ENCODE data around the gene VSIG10. TPM values are rescaled to one million over a fixed set of nuclear protein-coding genes. Genes with fewer than 3 reads are reported as not detected.

VSIG10 gene
- total and polyA plus RNA-seq, 2 donors (not counting 1 experiment from before 2014, with no cell fraction given): 9.1 to 31.7 TPM

GRCh38 chr12:118122264-118122663 lies 18.5 kb upstream of the VSIG10 start:
- Histone ChIP-seq H3K79me2 (ENCODE audit: control insufficient read depth, insufficient read depth, low read length) (no peaks in the 10 kb centered on the region), H3K27me3 (ENCODE audit: control insufficient read depth, insufficient read depth, low read length) (no peaks in the 10 kb centered on the region), H3K4me2 (ENCODE audit: extremely low read depth, insufficient read depth, low read length) (no peak overlapping the region), H2AFZ (ENCODE audit: low read length) (no peak overlapping the region), H4K20me1 (ENCODE audit: control insufficient read depth, extremely low read depth, insufficient read depth, low read length) (no peaks in the 10 kb centered on the region), H3K9ac (ENCODE audit: insufficient read depth, low read length) (no peak overlapping the region), H3K4me1 (ENCODE audit: control insufficient read depth, extremely low read depth, insufficient read depth, low read length) (peaks cover 3% of the 10 kb centered on the region), H3K4me3 (replicated peaks in 1 of 4; ENCODE audit: control extremely low read depth in 1 of 4, insufficient read depth in 1 of 4, low read depth in 3 of 4, low read length in 4 of 4) (no peak overlapping the region), H3K9me3 (ENCODE audit: control insufficient read depth, insufficient read depth, low read depth, low read length) (no peaks in the 10 kb centered on the region), H3K27ac (ENCODE audit: insufficient read depth, low read length) (no peak overlapping the region), H3K36me3 (ENCODE audit: control insufficient read depth, insufficient read depth, low read length) (no peaks in the 10 kb centered on the region)
- no peak for TF ChIP-seq EZH2 (IDR thresholded peaks at IDR 0.05; ENCODE audit: low read length, missing control alignments)
- no peak for TF ChIP-seq CTCF (conservative IDR thresholded peaks at IDR 0.05 in 1 of 2, IDR thresholded peaks at IDR 0.05 in 1 of 2; ENCODE audit: low read depth in 1 of 2, low read length in 2 of 2)
- DNase-seq (ENCODE audit: low read depth in 2 of 2): no peak

GRCh38 chr12:118120579-118121363 lies 17.0 kb upstream of the VSIG10 start:
- peak overlapping the region; percentile 63 for H3K27ac ChIP-seq (ENCODE audit: insufficient read depth, low read length)
- H3K9ac ChIP-seq (ENCODE audit: insufficient read depth, low read length): no peak overlapping the region

DNA sequence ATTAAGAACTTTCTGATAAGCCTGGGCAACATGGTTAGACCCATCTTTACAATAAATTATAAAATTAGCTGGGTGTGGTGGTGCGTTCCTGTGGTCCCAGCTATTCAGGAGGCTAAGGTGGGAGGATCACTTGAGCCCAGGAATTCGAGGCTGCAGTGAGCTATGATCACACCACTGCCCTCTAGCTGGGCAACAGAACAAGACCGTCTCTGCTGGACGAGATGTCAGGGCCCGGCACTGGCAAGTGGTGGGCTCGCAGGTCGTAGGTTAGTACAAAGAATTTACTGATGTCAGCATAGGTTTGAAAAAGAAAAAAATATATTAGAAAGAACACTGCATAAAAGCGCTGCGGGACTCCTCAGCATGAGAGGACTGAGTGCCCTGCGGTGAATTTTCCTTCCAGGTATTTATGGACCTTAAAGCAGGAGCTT lies 15.7 kb upstream of the VSIG10 start:
- Histone ChIP-seq H3K36me3 (ENCODE audit: control insufficient read depth, insufficient read depth, low read length) (no peaks in the 10 kb centered on the region), H3K9me3 (ENCODE audit: control insufficient read depth, insufficient read depth, low read depth, low read length) (no peaks in the 10 kb centered on the region)

More at GRCh38 chr12:118120579-118121363, 17.0 kb upstream of the VSIG10 start:
- H3K79me2 ChIP-seq (ENCODE audit: control insufficient read depth, insufficient read depth, low read length): no peaks in the 10 kb centered on the region
- DNase-seq (ENCODE audit: low read depth in 2 of 2): peak; percentile 54 to 73
- H2AFZ ChIP-seq (ENCODE audit: low read length): peak overlapping the region; percentile 76
- H3K4me3 ChIP-seq (replicated peaks in 1 of 4; ENCODE audit: control extremely low read depth in 1 of 4, insufficient read depth in 1 of 4, low read depth in 3 of 4, low read length in 4 of 4): no peak overlapping the region
- no peaks in the 10 kb centered on the region for H3K36me3 ChIP-seq (ENCODE audit: control insufficient read depth, insufficient read depth, low read length)
- no peak overlapping the region for H3K4me2 ChIP-seq (ENCODE audit: extremely low read depth, insufficient read depth, low read length)
- H3K4me1 ChIP-seq (ENCODE audit: control insufficient read depth, extremely low read depth, insufficient read depth, low read length): peaks cover 6% of the 10 kb centered on the region
- no peaks in the 10 kb centered on the region for H3K27me3 ChIP-seq (ENCODE audit: control insufficient read depth, insufficient read depth, low read length)
- no peaks in the 10 kb centered on the region for H3K9me3 ChIP-seq (ENCODE audit: control insufficient read depth, insufficient read depth, low read depth, low read length)
- TF ChIP-seq CTCF (conservative IDR thresholded peaks at IDR 0.05 in 1 of 2, IDR thresholded peaks at IDR 0.05 in 1 of 2; ENCODE audit: low read depth in 1 of 2, low read length in 2 of 2) (peak; percentile 39 to 57), EZH2 (IDR thresholded peaks at IDR 0.05; ENCODE audit: low read length, missing control alignments) (no peak)
- no peaks in the 10 kb centered on the region for H4K20me1 ChIP-seq (ENCODE audit: control insufficient read depth, extremely low read depth, insufficient read depth, low read length)

More for the DNA sequence above, 15.7 kb upstream of the VSIG10 start:
- no peak overlapping the region for H2AFZ ChIP-seq (ENCODE audit: low read length)
- no peak for DNase-seq (ENCODE audit: low read depth in 2 of 2)
- peaks cover 6% of the 10 kb centered on the region for H3K4me1 ChIP-seq (ENCODE audit: control insufficient read depth, extremely low read depth, insufficient read depth, low read length)
- H3K4me2 ChIP-seq (ENCODE audit: extremely low read depth, insufficient read depth, low read length): no peak overlapping the region
- no peaks in the 10 kb centered on the region for H3K79me2 ChIP-seq (ENCODE audit: control insufficient read depth, insufficient read depth, low read length)
- H3K9ac ChIP-seq (ENCODE audit: insufficient read depth, low read length): no peak overlapping the region
- no peak overlapping the region for H3K4me3 ChIP-seq (replicated peaks in 1 of 4; ENCODE audit: control extremely low read depth in 1 of 4, insufficient read depth in 1 of 4, low read depth in 3 of 4, low read length in 4 of 4)
- no peaks in the 10 kb centered on the region for H4K20me1 ChIP-seq (ENCODE audit: control insufficient read depth, extremely low read depth, insufficient read depth, low read length)
- TF ChIP-seq CTCF (conservative IDR thresholded peaks at IDR 0.05 in 1 of 2, IDR thresholded peaks at IDR 0.05 in 1 of 2; ENCODE audit: low read depth in 1 of 2, low read length in 2 of 2) (no peak), EZH2 (IDR thresholded peaks at IDR 0.05; ENCODE audit: low read length, missing control alignments) (no peak)
- H3K27me3 ChIP-seq (ENCODE audit: control insufficient read depth, insufficient read depth, low read length): no peaks in the 10 kb centered on the region
- no peak overlapping the region for H3K27ac ChIP-seq (ENCODE audit: insufficient read depth, low read length)
